IPS-18c (cell line): Measurements from ENCODE around the gene PSMD6.
A peak's percentile ranks its signal among the peaks of the same experiment; 100 is the strongest.

Source experiments
- H3K4me3 ChIP-seq: 2 replicates; pipeline ENCODE4 v1.7.0; 2013; ENCODE audit warnings: low read depth, mild to moderate bottlenecking, low read length, moderate library complexity; ENCODE audit not compliant: insufficient read depth
- H3K9me3 ChIP-seq: one replicate; pipeline ENCODE4 v1.6.1; 2013; ENCODE audit warnings: mild to moderate bottlenecking, low read length, moderate library complexity; ENCODE audit not compliant: control insufficient read depth, insufficient read depth

PSMD6 gene

DNA sequence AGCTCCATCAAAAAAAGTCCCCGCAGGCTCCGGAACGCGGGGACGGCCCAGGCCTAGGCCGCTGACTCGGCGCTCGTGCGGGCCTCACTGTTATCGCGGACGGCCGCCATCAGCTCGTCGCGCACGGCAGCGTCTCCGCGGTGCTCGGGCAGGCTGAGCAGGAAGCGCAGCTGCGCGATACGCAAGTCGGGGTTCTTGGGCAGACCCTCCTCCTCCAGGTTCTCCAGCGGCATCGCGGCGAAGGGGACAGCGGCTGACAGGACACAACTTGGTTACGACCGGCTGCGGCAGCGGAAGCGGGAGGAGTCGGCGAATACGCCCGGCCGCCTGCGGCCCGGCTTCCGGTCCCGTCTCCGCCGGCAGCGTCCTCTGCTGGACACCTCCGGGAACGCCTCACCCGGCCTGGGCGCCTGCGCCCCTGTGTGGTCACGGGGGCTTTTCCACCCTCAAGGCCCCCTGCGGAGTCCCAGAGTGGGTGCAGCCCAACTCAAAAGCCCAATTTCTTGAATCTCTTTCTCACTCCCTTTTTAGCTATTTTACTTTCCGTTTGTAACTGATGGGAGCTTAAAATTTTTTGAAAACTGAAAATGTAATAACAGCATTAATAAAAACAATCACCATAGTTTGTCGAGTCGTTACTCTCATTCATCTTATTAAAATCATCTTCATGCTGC, at the start of gene PSMD6:
TSS of gene PSMD6 (minus strand) at position 308 of the 674 bp plus-strand sequence. CDS start at position 233, 75 bp downstream.
- Histone ChIP-seq H3K4me3 (peak within 1 kb of the TSS; percentile 88), H3K9me3 (no peaks in the 10 kb centered on the region)

DNA sequence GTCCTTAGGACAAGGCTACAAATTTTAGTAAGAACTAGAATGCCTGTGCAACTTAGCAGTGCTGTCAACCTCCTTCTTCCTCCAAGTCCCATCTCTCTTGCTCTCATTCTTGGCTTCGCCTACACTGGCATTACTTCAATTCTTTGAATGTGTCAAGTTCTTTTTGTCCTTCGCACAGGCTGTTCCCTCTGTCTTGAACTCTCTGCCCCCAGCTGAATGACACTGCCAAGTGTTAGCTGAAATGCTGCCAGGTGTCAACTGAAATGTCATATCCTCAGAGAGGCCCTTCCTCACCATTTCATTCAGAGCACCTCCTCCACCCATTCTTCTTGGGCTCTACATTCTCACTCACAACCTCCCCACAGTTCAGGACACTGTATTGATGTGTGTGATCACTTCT, 48.8 kb upstream of the PSMD6 start:
- no peak overlapping the region for H3K4me3 ChIP-seq
- no peaks in the 10 kb centered on the region for H3K9me3 ChIP-seq

DNA sequence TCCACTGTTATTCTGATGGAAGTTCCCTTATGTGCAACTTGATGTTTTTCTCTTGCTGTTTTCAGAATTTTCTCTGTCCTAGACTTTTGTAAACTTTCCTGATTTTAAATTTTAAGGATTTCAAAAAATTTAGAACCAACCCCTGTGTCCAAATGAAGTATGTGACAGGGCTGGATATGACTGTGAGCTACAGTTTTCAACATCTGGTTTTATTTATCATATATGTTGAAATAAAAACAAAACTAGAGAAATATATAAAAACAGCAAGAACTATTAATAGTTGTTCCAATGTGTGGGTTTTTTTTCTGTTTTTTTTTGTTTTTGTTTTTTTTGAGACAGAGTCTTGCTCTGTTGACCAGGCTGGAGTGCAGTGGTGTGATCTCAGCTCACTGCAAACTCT, 47.4 kb upstream of the PSMD6 start:
- H3K9me3 ChIP-seq = no peaks in the 10 kb centered on the region
- H3K4me3 ChIP-seq = no peak overlapping the region

DNA sequence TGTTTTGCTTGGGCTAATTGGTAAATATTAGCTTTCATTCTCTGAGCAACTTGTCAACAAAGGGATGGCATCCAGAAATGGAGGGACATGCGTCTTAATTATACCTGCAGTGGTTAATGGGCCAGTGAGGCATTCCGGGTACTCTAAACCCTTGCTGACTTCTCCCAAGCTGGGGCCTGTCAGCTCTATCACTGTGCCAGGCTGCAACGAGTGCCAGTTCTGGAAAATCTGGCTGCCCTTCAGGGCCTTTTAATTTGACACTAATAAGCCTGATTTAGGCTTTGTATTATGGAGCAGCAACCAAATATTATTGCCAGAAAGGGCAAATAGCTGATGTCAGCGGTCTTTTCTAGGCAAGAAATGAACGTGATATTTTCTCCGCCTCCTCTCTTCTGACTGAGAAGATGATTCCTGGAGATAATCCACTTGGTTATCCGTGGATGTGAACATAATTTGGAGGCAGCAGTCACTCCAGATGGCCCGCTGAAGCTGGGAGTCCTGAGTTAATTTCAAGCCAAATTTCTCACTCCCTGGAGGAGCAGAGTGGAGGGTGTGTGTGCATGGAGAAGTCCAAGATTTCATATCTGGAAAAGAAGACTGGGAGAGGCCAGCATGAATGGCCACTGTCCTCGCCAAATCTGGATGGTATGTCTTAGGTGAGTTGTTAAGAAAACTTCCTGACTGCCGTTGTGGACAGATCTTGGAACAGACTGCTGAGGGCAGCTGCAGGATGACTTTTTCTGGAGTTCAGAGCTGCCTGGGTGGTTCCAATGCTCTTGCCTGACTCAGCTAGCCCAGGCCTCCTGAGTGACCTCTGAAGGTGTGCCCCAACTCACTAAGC, 44.4 kb upstream of the PSMD6 start:
- Histone ChIP-seq H3K9me3 (no peaks in the 10 kb centered on the region), H3K4me3 (no peak overlapping the region)

DNA sequence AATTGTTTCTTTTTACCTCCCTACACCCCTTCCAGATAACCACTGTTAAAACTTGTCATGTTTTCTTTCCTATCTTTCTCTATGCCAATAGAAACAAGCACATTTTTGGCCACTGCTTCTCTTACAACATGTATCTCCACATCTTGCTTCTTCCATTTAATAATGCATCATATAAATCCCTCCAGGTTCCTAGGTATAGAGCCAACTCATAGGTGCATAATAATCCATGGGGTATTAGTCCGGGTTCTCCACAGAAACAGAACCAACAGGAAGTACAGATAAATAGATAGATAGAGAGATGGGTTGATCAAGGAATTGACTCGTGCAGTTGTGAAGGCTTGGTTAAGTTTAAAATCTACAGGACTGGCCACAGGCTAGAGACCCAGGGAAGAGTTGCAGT, 41.5 kb upstream of the PSMD6 start:
- H3K4me3 ChIP-seq = no peak overlapping the region

DNA sequence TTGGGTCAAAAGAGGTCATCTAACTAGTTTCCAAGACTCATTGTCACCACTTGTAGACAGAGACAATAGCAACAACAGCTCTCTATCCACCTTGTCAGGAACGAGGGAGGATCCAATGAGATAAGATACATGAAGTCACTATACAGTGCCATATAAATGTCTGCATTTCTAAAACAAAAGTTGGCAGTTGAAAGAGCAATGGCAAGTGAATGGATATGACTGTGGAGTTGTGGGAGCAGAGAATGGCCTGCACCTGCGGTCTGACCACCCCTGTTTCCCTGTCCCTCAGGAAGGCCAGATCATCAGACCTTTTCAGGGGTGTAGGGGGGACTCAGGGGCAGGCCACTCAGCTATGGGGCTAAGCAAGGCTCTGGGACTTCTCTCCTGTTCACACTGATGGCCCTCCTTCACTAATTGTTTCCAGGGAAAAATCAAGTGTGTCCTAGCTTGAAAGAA, 40.7 kb upstream of the PSMD6 start:
- Histone ChIP-seq H3K9me3 (no peaks in the 10 kb centered on the region), H3K4me3 (no peak overlapping the region)

More for the DNA sequence above, 41.5 kb upstream of the PSMD6 start:
- H3K9me3 ChIP-seq = no peaks in the 10 kb centered on the region

DNA sequence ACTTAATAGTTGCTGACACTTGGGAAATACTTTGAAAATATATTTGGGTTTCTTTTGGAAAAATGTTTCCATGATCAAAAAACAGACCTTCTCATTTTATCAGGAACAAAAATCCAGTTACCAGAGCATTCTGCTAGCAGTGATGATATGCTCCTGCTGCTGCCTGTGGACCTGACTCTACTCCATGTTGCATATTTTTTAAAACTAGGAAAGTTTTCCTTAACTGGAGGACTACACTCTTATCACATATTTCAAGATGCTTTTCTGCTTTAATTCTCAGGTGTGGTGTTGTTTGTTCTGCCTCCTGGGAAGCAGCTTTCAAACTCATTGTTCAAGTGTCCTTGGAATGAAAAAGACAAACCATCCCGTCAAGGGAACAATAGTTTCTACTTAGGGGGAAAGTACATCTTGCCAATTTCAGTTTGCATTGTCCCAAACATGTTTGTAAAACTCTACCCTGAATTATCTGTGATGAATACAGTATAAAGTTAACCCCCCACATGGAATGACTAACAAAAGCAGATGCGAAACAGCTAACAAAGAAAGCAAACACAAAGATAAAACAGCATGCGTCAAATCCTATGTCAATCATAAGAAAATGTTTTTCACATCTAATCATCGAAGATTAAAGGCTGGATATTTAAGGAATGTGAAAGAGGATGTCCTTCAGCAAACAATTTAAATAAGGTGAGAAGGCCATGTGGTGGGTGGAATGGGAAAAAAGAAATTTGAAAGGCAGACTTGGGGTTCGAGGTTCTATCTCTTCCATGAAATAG, 40.1 kb upstream of the PSMD6 start:
- Histone ChIP-seq H3K4me3 (no peak overlapping the region), H3K9me3 (no peaks in the 10 kb centered on the region)

DNA sequence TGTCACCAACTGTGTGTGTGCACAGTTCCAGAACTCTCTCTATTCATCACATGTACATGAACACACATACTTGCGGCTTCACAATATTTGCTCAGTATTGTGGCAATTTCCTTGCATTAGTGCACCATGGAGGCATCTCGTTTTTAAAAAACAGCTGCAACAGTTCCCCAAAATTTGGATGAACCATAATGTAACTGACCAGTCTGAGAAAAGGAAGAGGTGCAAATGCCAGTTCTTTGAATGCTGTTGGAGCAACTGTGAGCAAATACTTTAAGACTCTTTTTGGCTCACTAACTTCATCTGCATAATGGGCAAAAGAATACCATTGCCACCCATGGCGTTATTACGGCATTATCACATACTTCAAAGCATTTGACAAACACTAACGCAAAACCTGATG, 38.3 kb upstream of the PSMD6 start:
- Histone ChIP-seq H3K4me3 (no peak overlapping the region), H3K9me3 (no peaks in the 10 kb centered on the region)

DNA sequence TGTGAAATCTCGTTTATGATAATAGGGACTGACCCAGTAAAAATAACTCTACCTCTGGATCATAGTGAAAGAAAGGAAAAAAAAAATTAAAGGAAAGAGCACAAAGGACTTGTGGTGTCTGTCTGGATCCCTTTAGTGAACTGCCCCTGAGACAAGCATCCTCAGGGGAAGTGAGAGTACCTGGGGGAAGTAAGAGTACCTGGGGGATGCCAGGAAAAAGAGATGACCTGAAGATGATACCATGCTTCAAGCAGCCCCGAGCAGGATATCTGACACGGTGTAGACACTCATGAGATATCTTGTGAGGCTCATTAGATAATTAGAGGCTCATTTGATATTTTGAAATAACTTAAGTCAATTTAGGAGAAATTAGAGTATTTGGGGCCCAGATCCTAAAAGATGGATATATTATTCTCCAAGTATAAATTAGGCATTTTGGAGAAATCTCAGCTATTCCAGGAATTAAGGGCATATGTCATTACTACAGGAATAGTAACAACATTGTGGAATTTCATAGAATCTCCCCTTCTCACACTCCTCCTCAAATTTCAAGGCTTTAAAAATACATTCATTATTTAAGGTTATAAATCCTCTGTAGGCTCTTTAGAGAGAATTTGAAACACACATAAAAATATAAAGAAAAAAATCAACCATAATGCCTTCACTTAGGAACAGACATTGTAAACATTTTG, 36.3 kb upstream of the PSMD6 start:
- Histone ChIP-seq H3K9me3 (no peaks in the 10 kb centered on the region), H3K4me3 (no peak overlapping the region)

DNA sequence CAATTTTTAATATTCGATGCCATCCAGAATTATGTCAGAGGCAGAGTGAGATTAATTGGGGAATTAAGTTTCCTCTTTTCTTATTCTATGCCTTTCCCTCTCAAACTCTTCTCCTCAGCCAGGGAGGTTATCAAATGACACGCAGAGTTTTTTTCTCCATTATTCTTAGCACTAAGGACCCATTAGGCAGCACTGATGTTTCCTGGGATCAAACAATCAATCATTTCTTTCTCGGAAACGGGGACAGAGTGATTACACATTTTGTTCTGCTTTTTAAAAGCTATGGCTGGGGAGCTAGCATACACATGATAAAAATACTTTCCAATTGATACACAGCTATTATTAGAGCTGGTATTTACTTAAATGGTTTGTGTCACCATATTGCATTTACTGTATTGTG, 35.3 kb upstream of the PSMD6 start:
- no peak overlapping the region for H3K4me3 ChIP-seq
- no peaks in the 10 kb centered on the region for H3K9me3 ChIP-seq

DNA sequence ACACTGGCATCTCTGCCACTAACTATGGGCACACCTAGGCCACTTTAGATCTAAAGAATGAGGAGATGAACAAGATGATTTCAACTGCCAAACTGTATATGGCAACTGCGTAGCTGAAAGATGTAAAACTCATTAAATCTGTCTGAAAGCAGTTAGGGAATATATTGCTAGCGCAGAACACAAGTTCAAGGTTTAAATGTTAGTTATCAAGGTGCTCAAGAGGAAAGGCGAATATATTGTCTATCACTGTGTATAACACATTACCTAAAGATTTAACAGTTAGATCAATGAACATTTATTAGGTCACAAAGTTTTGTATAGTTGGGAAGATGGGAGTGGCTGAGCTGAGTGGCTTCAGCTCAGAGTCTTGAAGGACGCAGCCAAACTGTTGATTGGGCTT, 33.9 kb upstream of the PSMD6 start:
- Histone ChIP-seq H3K9me3 (no peaks in the 10 kb centered on the region), H3K4me3 (no peak overlapping the region)

DNA sequence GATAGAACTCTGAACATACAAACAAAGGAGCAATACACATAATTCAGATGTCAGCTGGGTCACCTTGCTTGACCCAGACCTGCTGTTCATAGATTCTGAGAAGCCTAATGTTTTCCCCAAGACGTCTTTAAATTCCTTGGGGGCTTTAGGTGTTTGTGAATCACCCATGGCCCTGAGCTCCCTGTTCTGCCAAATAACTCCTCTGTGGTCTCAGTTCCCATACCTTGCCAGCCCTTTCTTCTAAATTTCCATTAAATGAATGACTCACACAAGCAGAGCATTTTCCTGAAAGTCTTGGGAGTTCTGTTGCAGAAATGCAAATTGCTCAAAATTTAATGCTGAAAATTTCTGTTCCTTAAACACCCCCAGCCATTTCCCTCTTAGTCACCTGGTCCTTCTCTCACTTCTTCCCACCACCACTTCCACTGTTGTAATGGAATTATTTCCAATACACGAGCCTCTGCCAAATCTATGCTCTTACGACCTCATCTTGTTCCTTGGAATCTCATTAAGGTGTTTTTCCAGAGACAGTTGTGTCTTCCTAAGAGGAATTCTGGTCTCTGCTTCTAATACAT, 33.4 kb upstream of the PSMD6 start:
- no peaks in the 10 kb centered on the region for H3K9me3 ChIP-seq
- no peak overlapping the region for H3K4me3 ChIP-seq

DNA sequence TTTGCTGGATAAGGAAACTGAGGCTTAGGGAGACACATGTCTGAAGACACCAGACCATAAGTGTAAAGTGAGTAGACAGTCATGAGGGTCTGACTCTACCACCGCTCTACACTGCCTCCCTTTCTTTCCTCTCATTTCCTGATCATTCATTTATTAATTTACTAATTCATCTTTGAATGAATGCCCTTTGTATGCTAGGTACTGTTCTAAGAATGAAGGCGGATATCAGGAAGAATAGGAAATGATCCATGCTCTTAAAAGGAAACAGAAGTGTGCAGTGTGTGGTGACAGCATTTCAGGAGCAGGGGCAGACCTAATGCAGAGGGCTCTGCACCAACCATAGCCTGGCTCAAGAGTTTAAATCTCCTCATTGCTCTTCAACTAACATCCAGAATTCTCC, 31.8 kb upstream of the PSMD6 start:
- Histone ChIP-seq H3K9me3 (no peaks in the 10 kb centered on the region), H3K4me3 (no peak overlapping the region)

DNA sequence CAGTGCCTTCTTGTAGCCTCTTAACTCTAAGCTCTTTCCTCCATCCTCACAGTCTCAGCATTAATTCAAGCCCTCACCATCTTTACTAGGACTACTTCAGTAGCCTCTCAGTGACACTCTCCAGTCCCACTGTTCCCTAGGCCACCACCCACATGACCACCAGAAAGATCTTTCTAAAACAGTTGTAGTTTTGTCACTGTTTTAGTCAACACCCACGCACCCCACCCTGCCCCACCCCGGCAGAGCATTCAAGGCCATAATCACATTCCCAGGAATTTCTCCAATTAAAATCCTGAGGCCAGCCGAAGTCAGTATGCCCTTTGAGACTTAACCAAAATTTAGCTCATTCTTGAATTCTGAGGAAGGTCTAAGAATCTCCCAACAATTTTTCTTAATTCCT, 31.2 kb upstream of the PSMD6 start:
- Histone ChIP-seq H3K4me3 (no peak overlapping the region), H3K9me3 (no peaks in the 10 kb centered on the region)

DNA sequence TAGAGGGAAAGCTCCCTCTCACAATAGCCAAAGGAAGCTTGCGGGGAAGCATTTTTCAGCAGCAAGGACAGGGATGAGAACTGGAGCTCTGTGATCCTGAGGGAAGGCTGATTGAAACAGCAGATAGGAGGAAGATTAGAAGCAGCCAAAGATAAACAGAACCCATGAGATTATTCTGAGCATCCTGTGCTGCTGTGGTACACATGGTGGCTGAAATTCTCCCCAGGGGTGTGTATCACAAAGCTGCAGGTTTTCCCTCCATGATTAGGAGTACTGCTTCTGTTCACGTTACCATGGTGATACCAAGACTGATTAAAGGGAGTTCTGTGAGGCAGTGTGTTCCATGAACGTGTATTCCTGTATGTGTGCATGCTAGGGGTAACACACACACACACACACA, 30.3 kb upstream of the PSMD6 start:
- no peak overlapping the region for H3K4me3 ChIP-seq
- no peaks in the 10 kb centered on the region for H3K9me3 ChIP-seq

DNA sequence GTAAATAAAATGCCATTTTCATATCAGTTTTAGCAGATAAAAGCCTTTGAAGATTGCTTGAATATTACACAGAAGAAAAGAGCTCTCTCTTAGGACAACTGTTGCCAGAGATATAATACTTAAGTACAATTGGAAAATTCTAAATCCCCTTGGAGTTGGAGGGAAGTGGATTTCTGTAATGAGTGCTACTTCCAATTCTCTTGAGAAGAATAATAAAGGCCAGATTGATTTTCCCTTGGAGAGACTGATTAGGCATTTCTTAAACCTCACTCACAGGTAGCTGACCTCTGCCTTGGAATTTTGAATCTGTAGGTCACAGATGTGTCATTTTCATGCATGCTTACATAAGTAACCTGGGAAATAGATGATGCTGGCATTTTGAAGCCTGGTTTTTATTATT, 29.8 kb upstream of the PSMD6 start:
- no peak overlapping the region for H3K4me3 ChIP-seq
- no peaks in the 10 kb centered on the region for H3K9me3 ChIP-seq

DNA sequence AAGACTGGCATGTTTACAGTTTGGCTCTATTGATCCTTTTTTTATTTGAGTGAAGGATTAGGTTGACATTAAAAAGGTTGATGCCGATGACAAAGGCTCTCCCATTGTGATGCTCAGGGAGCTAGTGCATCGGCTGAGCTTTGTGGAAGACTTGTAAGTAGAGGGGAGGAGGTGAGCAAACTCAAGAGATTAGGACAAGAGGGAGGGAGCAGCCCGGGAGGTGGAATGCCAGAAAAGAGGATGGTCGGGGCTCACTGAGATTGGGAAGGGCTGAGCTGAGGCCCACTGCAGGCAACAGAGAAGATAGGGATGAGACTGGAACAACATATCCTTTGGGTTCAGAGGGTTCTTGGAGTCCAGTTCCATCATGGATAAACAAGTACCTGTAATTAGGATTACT, 26.5 kb upstream of the PSMD6 start:
- no peak overlapping the region for H3K4me3 ChIP-seq
- no peaks in the 10 kb centered on the region for H3K9me3 ChIP-seq
